ENCODE data around the gene CLDN9.

The CLDN9 gene

DNA sequence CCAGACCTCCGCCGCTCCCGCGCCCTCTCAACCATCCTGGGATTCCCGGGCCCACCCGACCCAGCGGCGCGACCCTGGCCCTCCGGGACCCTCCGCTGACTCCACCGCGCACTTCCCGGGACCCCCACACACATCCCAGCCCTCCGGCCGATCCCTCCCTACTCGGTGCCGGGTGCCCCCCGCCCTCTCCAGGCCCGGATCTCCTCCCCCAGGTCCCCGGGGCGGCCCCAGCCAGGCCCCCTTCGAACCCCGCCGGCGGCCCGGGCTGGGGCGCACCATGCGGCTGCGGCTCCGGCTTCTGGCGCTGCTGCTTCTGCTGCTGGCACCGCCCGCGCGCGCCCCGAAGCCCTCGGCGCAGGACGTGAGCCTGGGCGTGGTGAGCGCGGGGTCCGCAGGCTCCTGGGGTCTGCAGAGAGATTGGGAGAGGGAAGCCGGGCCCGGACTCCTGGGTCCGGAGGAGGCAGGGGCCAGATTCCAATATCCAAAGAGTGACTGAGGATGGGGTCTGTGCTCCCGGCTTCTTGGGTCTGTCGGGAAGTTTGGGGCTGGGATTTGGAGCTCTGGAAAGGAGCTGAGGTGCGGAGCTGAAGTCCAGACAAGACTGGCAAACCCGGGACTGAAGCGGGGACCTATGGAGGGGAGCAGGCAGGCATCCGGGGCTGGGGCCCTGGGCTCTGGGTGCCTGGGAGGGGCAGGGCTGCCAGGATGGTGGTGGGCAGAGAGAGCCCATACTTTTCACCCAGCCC is 34.1 kb downstream of the CLDN9 start:
- ATAC-seq: no peak; the same call in 2 of the 3 replicates
- TF ChIP-seq TCF4 (CRISPR knock-in tag; IDR thresholded peaks at IDR 0.05; ENCODE audit: borderline replicate concordance) (no peak), RARB (CRISPR knock-in tag; IDR thresholded peaks at IDR 0.05) (no peak), ZNF70 (CRISPR knock-in tag; IDR thresholded peaks at IDR 0.05) (no peak), BACH2 (CRISPR knock-in tag; IDR thresholded peaks at IDR 0.05; ENCODE audit: borderline replicate concordance) (no peak), OSR1 (CRISPR knock-in tag; IDR thresholded peaks at IDR 0.05) (no peak), ZNF8 (CRISPR knock-in tag; IDR thresholded peaks at IDR 0.05) (no peak), GLIS3 (CRISPR knock-in tag; IDR thresholded peaks at IDR 0.05) (no peak), ISL1 (CRISPR knock-in tag; IDR thresholded peaks at IDR 0.05) (no peak), ZNF565 (CRISPR knock-in tag; conservative IDR thresholded peaks at IDR 0.05; ENCODE audit: low read depth) (no peak), SNAI2 (CRISPR knock-in tag; IDR thresholded peaks at IDR 0.05) (no peak)
- TF ChIP-seq, protein P1, sequence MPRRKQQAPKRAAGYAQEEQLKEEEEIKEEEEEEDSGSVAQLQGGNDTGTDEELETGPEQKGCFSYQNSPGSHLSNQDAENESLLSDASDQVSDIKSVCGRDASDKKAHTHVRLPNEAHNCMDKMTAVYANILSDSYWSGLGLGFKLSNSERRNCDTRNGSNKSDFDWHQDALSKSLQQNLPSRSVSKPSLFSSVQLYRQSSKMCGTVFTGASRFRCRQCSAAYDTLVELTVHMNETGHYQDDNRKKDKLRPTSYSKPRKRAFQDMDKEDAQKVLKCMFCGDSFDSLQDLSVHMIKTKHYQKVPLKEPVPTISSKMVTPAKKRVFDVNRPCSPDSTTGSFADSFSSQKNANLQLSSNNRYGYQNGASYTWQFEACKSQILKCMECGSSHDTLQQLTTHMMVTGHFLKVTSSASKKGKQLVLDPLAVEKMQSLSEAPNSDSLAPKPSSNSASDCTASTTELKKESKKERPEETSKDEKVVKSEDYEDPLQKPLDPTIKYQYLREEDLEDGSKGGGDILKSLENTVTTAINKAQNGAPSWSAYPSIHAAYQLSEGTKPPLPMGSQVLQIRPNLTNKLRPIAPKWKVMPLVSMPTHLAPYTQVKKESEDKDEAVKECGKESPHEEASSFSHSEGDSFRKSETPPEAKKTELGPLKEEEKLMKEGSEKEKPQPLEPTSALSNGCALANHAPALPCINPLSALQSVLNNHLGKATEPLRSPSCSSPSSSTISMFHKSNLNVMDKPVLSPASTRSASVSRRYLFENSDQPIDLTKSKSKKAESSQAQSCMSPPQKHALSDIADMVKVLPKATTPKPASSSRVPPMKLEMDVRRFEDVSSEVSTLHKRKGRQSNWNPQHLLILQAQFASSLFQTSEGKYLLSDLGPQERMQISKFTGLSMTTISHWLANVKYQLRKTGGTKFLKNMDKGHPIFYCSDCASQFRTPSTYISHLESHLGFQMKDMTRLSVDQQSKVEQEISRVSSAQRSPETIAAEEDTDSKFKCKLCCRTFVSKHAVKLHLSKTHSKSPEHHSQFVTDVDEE (CRISPR knock-in tag; IDR thresholded peaks at IDR 0.05): no peak
- TF ChIP-seq, protein P2, sequence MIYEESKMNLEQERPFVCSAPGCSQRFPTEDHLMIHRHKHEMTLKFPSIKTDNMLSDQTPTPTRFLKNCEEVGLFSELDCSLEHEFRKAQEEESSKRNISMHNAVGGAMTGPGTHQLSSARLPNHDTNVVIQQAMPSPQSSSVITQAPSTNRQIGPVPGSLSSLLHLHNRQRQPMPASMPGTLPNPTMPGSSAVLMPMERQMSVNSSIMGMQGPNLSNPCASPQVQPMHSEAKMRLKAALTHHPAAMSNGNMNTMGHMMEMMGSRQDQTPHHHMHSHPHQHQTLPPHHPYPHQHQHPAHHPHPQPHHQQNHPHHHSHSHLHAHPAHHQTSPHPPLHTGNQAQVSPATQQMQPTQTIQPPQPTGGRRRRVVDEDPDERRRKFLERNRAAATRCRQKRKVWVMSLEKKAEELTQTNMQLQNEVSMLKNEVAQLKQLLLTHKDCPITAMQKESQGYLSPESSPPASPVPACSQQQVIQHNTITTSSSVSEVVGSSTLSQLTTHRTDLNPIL (CRISPR knock-in tag; IDR thresholded peaks at IDR 0.05; ENCODE audit: low read depth): no peak
- TF ChIP-seq, protein P3, sequence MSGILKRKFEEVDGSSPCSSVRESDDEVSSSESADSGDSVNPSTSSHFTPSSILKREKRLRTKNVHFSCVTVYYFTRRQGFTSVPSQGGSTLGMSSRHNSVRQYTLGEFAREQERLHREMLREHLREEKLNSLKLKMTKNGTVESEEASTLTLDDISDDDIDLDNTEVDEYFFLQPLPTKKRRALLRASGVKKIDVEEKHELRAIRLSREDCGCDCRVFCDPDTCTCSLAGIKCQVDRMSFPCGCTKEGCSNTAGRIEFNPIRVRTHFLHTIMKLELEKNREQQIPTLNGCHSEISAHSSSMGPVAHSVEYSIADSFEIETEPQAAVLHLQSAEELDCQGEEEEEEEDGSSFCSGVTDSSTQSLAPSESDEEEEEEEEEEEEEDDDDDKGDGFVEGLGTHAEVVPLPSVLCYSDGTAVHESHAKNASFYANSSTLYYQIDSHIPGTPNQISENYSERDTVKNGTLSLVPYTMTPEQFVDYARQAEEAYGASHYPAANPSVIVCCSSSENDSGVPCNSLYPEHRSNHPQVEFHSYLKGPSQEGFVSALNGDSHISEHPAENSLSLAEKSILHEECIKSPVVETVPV (CRISPR knock-in tag; IDR thresholded peaks at IDR 0.05): no peak

DNA sequence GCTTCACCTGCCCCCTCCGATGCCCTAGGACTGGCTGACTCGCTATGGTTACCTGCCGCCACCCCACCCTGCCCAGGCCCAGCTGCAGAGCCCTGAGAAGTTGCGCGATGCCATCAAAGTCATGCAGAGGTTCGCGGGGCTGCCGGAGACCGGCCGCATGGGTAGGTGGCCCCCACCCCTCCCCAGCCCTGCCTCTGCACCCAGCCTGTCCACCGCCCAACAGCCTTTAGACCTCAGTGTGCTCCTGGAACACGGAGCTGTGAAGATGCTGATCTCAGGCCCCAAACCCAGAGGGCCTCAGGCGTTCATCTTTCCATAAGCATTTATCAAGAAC is 34.6 kb downstream of the CLDN9 start:
- ATAC-seq: no peak; the same call in 2 of the 3 replicates
- TF ChIP-seq TOX (CRISPR knock-in tag; IDR thresholded peaks at IDR 0.05; ENCODE audit: borderline replicate concordance): no peak
- TF ChIP-seq, protein P3 (CRISPR knock-in tag; IDR thresholded peaks at IDR 0.05): no peak

DNA sequence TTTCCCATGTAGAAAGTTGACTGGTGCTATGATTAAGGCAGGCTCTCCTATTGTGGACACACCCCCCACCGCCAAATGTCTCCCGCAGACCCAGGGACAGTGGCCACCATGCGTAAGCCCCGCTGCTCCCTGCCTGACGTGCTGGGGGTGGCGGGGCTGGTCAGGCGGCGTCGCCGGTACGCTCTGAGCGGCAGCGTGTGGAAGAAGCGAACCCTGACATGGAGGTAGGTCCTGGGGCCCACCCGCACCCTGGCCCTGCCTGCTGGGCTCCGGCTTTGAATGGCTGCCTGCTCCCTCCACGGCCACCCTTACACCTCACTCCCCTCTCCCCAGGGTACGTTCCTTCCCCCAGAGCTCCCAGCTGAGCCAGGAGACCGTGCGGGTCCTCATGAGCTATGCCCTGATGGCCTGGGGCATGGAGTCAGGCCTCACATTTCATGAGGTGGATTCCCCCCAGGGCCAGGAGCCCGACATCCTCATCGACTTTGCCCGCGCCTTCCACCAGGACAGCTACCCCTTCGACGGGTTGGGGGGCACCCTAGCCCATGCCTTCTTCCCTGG is 37.3 kb downstream of the CLDN9 start:
- TF ChIP-seq ARNTL (CRISPR knock-in tag; IDR thresholded peaks at IDR 0.05; ENCODE audit: borderline replicate concordance, low read depth) (no peak), GLIS3 (CRISPR knock-in tag; IDR thresholded peaks at IDR 0.05) (no peak), ZFP3 (CRISPR knock-in tag; IDR thresholded peaks at IDR 0.05) (no peak), OSR1 (CRISPR knock-in tag; IDR thresholded peaks at IDR 0.05) (no peak), SNAI2 (CRISPR knock-in tag; IDR thresholded peaks at IDR 0.05) (no peak), RARB (CRISPR knock-in tag; IDR thresholded peaks at IDR 0.05) (no peak), ZNF8 (CRISPR knock-in tag; IDR thresholded peaks at IDR 0.05) (no peak), PPARA (CRISPR knock-in tag; IDR thresholded peaks at IDR 0.05; ENCODE audit: borderline replicate concordance) (no peak), CSDC2 (CRISPR knock-in tag; IDR thresholded peaks at IDR 0.05) (no peak), ZNF70 (CRISPR knock-in tag; IDR thresholded peaks at IDR 0.05) (no peak)
- TF ChIP-seq, protein P1 (CRISPR knock-in tag; IDR thresholded peaks at IDR 0.05): no peak
- TF ChIP-seq, protein P2 (CRISPR knock-in tag; IDR thresholded peaks at IDR 0.05; ENCODE audit: low read depth): no peak
- TF ChIP-seq, protein P4, sequence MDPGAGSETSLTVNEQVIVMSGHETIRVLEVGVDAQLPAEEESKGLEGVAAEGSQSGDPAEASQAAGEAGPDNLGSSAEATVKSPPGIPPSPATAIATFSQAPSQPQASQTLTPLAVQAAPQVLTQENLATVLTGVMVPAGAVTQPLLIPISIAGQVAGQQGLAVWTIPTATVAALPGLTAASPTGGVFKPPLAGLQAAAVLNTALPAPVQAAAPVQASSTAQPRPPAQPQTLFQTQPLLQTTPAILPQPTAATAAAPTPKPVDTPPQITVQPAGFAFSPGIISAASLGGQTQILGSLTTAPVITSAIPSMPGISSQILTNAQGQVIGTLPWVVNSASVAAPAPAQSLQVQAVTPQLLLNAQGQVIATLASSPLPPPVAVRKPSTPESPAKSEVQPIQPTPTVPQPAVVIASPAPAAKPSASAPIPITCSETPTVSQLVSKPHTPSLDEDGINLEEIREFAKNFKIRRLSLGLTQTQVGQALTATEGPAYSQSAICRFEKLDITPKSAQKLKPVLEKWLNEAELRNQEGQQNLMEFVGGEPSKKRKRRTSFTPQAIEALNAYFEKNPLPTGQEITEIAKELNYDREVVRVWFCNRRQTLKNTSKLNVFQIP (CRISPR knock-in tag; IDR thresholded peaks at IDR 0.05; ENCODE audit: borderline replicate concordance, low read depth): no peak
- ATAC-seq: no peak

Measured in SK-N-SH treated with all-trans-retinoic acid at 6 μM for 48 hours (cell line).